Right atrium auricular region (tissue), 2 donors: Measurements from ENCODE around the gene TENT4A. TPM values are rescaled to one million over a fixed set of nuclear protein-coding genes. Genes with fewer than 3 reads are reported as not detected.

Source experiments
- DNase-seq: peaks from one replicate; pipeline ENCODE4 v3.0.0-alpha.2; 2019; ENCODE audit warnings: low spot score
- H3K27ac ChIP-seq, 2 donors: fragments of 200-600 bp; sonication (generic); 1 replicate in 1 of 2; 2 replicates in 1 of 2; pipeline ENCODE4 v1.5.1; 2016 to 2019
- H3K27me3 ChIP-seq, 2 donors: fragments of 200-600 bp; sonication (generic); one replicate each; pipeline versions ENCODE4 v1.5.1 to v1.6.0; 2017 to 2019
- H3K36me3 ChIP-seq: fragments of 200-600 bp; sonication (generic); one replicate; pipeline ENCODE4 v1.5.1; 2016
- H3K4me1 ChIP-seq, 2 donors: fragments of 200-600 bp; sonication (generic); one replicate each; pipeline versions ENCODE4 v1.5.1 to v1.6.0; 2017 to 2019
- H3K4me3 ChIP-seq, 2 donors: fragments of 200-600 bp; sonication (generic); 1 replicate in 1 of 2; 2 replicates in 1 of 2; pipeline ENCODE4 v1.5.1; 2017 to 2019; ENCODE audit warnings: mild to moderate bottlenecking in 1 of 2, moderate library complexity in 1 of 2
- H3K9me3 ChIP-seq, 2 donors: fragments of 200-600 bp; sonication (generic); one replicate each; pipeline ENCODE4 v1.5.1; 2019
- total RNA-seq, 2 donors: library from RNA; depleted of rRNA; stranded (reverse); fragments of >200 nt; gene quantifications; one replicate each; pipeline ENCODE4 v1.1.0, GENCODE V29; 2016
- TF ChIP-seq, protein P1 (sequence below), 2 donors: fragments of 200-600 bp; sonication (generic); IDR thresholded peaks; one replicate each; pipeline ENCODE4 v1.5.1; 2019; ENCODE audit warnings: antibody characterized with exemption in 2 of 2

TENT4A gene
- total RNA-seq, 2 donors from 2014 or later: 7.3 to 14.9 TPM

DNA sequence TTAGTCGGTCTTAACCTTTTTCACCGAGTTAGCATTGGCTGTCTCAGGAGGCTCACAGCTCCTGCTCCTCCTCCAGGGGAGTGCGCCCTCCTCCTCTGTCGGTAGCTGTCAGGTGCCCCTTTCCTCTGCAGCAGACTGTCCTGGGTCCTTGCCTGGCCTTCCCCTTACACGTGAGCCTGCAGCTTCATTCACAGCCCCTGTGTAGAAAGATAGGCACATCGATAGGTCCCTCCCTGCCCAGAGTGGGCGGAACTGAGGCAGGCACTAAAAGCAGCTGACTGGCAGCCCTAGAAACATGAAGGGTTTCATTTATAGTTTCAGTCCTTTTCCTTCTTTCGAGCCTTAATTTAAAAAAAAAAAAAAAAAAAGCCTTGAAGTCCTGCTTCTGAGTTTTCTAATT, 17.2 kb downstream of the TENT4A start:
- peaks cover 0 to 83% of the 10 kb centered on the region in 2 donors for H3K4me1 ChIP-seq
- H3K9me3 ChIP-seq: no peaks in the 10 kb centered on the region
- no peak overlapping the region for H3K4me3 ChIP-seq
- no peak overlapping the region for H3K27ac ChIP-seq
- TF ChIP-seq, protein P1, sequence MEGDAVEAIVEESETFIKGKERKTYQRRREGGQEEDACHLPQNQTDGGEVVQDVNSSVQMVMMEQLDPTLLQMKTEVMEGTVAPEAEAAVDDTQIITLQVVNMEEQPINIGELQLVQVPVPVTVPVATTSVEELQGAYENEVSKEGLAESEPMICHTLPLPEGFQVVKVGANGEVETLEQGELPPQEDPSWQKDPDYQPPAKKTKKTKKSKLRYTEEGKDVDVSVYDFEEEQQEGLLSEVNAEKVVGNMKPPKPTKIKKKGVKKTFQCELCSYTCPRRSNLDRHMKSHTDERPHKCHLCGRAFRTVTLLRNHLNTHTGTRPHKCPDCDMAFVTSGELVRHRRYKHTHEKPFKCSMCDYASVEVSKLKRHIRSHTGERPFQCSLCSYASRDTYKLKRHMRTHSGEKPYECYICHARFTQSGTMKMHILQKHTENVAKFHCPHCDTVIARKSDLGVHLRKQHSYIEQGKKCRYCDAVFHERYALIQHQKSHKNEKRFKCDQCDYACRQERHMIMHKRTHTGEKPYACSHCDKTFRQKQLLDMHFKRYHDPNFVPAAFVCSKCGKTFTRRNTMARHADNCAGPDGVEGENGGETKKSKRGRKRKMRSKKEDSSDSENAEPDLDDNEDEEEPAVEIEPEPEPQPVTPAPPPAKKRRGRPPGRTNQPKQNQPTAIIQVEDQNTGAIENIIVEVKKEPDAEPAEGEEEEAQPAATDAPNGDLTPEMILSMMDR (IDR thresholded peaks at IDR 0.05): no peak
- no peaks in the 10 kb centered on the region for H3K27me3 ChIP-seq
- no peaks in the 10 kb centered on the region for H3K36me3 ChIP-seq
- no peak for DNase-seq

DNA sequence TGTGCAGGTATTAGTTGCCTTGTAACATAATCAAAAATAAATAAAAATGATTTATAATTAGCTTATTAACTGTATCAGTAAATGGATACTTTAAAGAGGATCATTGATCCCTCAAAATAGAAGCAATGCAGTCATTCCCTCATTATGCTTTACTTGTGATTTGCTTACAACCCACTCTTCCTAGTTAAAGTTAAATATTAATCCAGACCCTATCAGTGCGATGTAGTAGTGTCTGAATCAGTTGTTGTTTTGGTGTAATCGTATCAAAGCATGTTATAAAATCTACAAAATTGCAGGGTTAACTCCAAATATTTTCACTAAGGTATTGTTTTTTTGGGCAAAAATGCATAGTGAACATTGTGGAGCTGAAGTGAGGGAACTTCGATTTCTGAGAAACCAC, 17.6 kb downstream of the TENT4A start:
- Histone ChIP-seq H3K27me3 (no peaks in the 10 kb centered on the region), H3K4me3 (no peak overlapping the region), H3K27ac (no peak overlapping the region), H3K4me1 (peaks cover 0 to 80% of the 10 kb centered on the region in 2 donors), H3K9me3 (no peaks in the 10 kb centered on the region), H3K36me3 (no peaks in the 10 kb centered on the region)
- TF ChIP-seq, protein P1 (IDR thresholded peaks at IDR 0.05): no peak
- no peak for DNase-seq

DNA sequence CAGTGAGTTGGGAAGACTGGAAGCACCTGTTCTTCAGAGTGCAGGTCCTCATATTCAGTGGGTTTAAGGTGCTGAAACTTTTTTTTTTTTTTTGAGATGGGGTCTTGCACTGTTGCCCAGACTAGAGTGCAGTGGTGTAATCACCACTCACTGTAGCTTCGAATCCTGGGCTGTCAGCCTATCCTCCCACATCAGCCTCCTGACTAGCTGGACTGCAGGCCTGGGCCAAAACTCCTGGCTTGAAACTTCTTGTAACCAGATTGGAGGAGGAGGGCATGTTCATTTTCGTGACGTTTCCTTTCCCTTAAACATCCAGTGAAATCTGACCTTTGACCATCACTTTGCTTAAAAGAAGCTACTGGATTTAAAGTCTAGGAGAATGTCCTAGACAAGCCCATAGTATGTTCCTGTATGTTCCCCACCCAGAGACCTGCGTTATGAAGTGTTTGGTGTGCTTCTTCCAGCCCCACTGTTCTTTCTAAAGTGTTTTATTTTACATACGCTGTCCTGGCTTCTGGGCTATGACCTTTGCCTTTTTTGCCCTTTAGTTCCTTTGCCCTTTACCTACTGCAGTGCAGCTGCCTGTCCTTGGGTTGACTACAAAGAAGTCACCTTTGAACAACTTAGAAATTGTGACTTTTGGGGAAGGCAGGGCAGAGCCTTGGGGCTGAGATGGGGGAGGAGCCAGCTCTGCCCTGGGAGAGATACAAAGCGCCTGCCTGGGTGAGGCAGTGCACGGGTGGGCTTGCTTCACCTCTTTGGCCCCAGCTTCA, 18.4 kb downstream of the TENT4A start:
- DNase-seq: no peak
- no peaks in the 10 kb centered on the region for H3K9me3 ChIP-seq
- no peak overlapping the region for H3K4me3 ChIP-seq
- no peaks in the 10 kb centered on the region for H3K36me3 ChIP-seq
- H3K27me3 ChIP-seq: no peaks in the 10 kb centered on the region
- H3K4me1 ChIP-seq: peaks cover 0 to 71% of the 10 kb centered on the region in 2 donors
- TF ChIP-seq, protein P1 (IDR thresholded peaks at IDR 0.05): no peak
- peak overlapping the region; percentile 54 to 72 for H3K27ac ChIP-seq

DNA sequence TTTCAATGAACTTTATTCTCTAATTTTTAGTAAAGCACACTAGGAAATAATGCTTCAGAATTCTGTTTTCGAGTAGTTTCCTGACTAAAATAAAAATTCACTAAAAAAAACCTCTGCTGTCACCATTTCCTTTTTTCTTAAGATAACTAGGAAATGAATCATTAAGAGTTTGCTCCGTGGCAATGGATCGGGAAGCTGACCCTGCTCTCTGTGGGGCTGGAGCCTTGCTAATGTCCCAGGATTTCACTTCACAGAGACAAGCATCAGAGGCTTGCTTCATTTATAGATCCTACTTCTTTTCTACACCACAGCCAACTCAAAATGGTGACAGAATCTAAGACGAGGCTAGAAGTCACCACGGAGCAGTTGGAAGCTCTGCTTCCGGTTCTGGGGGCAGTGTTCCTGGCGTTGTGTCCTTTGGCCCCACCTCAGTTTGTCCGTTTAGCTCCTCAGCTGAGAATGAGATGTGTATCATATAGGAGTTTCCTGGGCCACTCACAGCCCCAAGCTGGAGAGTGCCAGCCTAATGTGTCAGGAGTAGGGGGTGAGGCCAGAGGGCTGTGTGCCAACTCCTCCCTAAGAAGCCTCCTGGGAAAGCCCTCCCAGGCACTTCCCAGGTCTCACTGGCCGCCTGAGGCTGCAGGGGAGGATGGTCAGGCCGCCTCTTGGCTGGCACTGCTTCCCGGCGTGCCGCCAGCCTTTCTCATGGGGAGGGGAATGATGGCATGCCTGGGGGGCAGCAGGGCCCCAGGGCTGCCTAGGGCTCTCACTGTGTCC, 19.6 kb downstream of the TENT4A start:
- Histone ChIP-seq H3K36me3 (peaks cover 5% of the 10 kb centered on the region), H3K4me1 (peaks cover 0 to 60% of the 10 kb centered on the region in 2 donors), H3K27me3 (no peaks in the 10 kb centered on the region), H3K27ac (peak overlapping the region; percentile 54 to 72), H3K4me3 (peak overlapping the region in 1 of 2 donors; percentile 21), H3K9me3 (no peaks in the 10 kb centered on the region)
- TF ChIP-seq, protein P1 (IDR thresholded peaks at IDR 0.05): no peak
- no peak for DNase-seq

DNA sequence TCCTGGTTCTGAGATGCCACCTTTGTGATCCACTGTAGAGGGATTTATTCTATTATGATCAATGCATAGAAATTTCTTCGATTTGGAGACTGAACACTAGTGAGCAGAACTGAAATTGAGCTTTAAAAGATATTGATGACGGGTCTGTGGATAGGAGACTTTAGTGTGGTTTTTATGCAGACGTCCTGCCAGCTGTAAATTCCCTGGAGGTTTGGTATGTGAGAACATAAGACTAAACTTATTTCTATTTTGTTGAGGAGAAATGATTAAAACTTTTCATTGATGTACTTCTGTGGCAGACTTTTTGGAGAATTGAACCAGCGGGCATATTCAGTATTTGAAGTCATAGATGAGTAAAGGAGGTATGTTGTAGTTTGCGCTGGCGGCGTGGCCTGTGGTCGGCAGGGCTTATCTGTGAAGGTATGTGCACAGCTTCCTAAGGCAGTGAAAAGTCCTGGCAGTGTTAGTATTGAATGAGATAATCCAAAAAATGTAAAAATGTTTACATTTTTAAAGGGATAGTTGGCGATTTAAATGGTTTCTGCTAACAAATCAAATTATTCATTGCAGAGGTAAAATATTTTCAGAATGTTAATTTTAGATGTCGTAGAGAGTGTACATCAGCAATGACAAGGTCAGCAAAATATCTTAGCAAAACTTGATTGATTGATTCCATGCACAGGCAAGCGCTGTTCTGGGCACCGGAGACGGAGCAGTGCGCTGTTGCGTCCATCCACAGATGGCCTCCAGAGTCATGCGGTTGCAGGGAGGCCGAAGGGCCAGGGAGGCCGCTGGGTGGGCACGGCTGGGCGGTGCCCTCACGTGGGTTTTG, 20.4 kb downstream of the TENT4A start:
- H3K36me3 ChIP-seq: peaks cover 13% of the 10 kb centered on the region
- H3K27ac ChIP-seq: peak overlapping the region; percentile 54 to 72
- H3K9me3 ChIP-seq: no peaks in the 10 kb centered on the region
- DNase-seq: no peak
- no peaks in the 10 kb centered on the region for H3K27me3 ChIP-seq
- peaks cover 0 to 60% of the 10 kb centered on the region in 2 donors for H3K4me1 ChIP-seq
- TF ChIP-seq, protein P1 (IDR thresholded peaks at IDR 0.05): no peak
- peak overlapping the region in 1 of 2 donors; percentile 21 for H3K4me3 ChIP-seq
